ENCODE results near the gene FRMD8. TPM values are rescaled to one million over a fixed set of nuclear protein-coding genes. Genes with fewer than 3 reads are reported as not detected.

Gene FRMD8
- total RNA-seq, 1 experiment from 2014 or later, result 51.1 TPM

- H3K27ac ChIP-seq (ENCODE audit: low read depth, low read length, poor library complexity, severe bottlenecking), result peak overlapping the region; percentile 10
- intact Hi-C loops (cut with micrococcal nuclease; ENCODE audit: unreplicated experiment), result loop anchor here (5.0 kb wide), 1 partner anchor 33 kb away; the partner anchor contains the start of gene SLC25A45
- no peaks in the 10 kb centered on the region for H3K27me3 ChIP-seq (replicated peaks; ENCODE audit: insufficient read depth, low read depth, low read length, poor library complexity)
- no TSS peak for BruUV-seq (replicated peaks)
- CTCF ChIA-PET, result interaction anchor here (1.0 to 4.1 kb wide), 2 partner anchors 81 to 94 kb away, joined by 3 to 92 read pairs; partner anchors contain the start of gene DPF2
- H3K9me3 ChIP-seq (ENCODE audit: low read depth, low read length, poor library complexity, severe bottlenecking), result no peaks in the 10 kb centered on the region
- H3K4me3 ChIP-seq (ENCODE audit: low read depth, low read length, poor library complexity, severe bottlenecking), result no peak overlapping the region
- peaks cover 15% of the 10 kb centered on the region for H3K36me3 ChIP-seq (ENCODE audit: insufficient read depth, low read length, poor library complexity, severe bottlenecking)
- POLR2A ChIA-PET (ENCODE audit: low non-redundant PET), result interaction anchor here (0.6 to 2.2 kb wide), 2 partner anchors 7 to 82 kb away, joined by 3 to 6 read pairs; no protein-coding TSS in a partner anchor
- H3K4me1 ChIP-seq (ENCODE audit: insufficient read depth, low read length, poor library complexity, severe bottlenecking), result peaks cover 40% of the 10 kb centered on the region
- no peak for DNase-seq (ENCODE audit: low spot score)
- TF ChIP-seq EZH2 (IDR thresholded peaks at IDR 0.05; ENCODE audit: borderline replicate concordance, low read depth, low read length, poor library complexity, severe bottlenecking), result no peak
- TF ChIP-seq, protein P1, sequence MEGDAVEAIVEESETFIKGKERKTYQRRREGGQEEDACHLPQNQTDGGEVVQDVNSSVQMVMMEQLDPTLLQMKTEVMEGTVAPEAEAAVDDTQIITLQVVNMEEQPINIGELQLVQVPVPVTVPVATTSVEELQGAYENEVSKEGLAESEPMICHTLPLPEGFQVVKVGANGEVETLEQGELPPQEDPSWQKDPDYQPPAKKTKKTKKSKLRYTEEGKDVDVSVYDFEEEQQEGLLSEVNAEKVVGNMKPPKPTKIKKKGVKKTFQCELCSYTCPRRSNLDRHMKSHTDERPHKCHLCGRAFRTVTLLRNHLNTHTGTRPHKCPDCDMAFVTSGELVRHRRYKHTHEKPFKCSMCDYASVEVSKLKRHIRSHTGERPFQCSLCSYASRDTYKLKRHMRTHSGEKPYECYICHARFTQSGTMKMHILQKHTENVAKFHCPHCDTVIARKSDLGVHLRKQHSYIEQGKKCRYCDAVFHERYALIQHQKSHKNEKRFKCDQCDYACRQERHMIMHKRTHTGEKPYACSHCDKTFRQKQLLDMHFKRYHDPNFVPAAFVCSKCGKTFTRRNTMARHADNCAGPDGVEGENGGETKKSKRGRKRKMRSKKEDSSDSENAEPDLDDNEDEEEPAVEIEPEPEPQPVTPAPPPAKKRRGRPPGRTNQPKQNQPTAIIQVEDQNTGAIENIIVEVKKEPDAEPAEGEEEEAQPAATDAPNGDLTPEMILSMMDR (conservative IDR thresholded peaks at IDR 0.05; ENCODE audit: low read depth, low read length), result no peak
Observed at GRCh38 chr11:65414776-65415498, 28.5 kb downstream of the FRMD8 start.

GRCh38 chr11:65415499-65416340, 29.3 kb downstream of the FRMD8 start:
- Histone ChIP-seq H3K4me1 (ENCODE audit: insufficient read depth, low read length, poor library complexity, severe bottlenecking) (peaks cover 47% of the 10 kb centered on the region), H3K27me3 (replicated peaks; ENCODE audit: insufficient read depth, low read depth, low read length, poor library complexity) (no peaks in the 10 kb centered on the region), H3K9me3 (ENCODE audit: low read depth, low read length, poor library complexity, severe bottlenecking) (no peaks in the 10 kb centered on the region), H3K36me3 (ENCODE audit: insufficient read depth, low read length, poor library complexity, severe bottlenecking) (peaks cover 14% of the 10 kb centered on the region), H3K4me3 (ENCODE audit: low read depth, low read length, poor library complexity, severe bottlenecking) (peak overlapping the region; percentile 22), H3K27ac (ENCODE audit: low read depth, low read length, poor library complexity, severe bottlenecking) (peak overlapping the region; percentile 100)
- intact Hi-C loops (cut with micrococcal nuclease; ENCODE audit: unreplicated experiment), result loop anchor here (1.0 to 5.0 kb wide), 3 partner anchors 18 to 95 kb away; partner anchors contain the start of gene SLC25A45
- no TSS peak for BruUV-seq (replicated peaks)
- no peak for TF ChIP-seq EZH2 (IDR thresholded peaks at IDR 0.05; ENCODE audit: borderline replicate concordance, low read depth, low read length, poor library complexity, severe bottlenecking)
- TF ChIP-seq, protein P1 (conservative IDR thresholded peaks at IDR 0.05; ENCODE audit: low read depth, low read length), result no peak
- no peak for DNase-seq (ENCODE audit: low spot score)
- POLR2A ChIA-PET (ENCODE audit: low non-redundant PET), result interaction anchor here (0.6 to 2.2 kb wide), 6 partner anchors 8 to 1206 kb away, joined by 3 to 6 read pairs (median 4); partner anchors contain the start of gene MALAT1
- CTCF ChIA-PET, result interaction anchor here (0.5 to 4.1 kb wide), 11 partner anchors 9 to 209 kb away, joined by 3 to 92 read pairs (median 3); partner anchors contain the start of gene DPF2

DNA sequence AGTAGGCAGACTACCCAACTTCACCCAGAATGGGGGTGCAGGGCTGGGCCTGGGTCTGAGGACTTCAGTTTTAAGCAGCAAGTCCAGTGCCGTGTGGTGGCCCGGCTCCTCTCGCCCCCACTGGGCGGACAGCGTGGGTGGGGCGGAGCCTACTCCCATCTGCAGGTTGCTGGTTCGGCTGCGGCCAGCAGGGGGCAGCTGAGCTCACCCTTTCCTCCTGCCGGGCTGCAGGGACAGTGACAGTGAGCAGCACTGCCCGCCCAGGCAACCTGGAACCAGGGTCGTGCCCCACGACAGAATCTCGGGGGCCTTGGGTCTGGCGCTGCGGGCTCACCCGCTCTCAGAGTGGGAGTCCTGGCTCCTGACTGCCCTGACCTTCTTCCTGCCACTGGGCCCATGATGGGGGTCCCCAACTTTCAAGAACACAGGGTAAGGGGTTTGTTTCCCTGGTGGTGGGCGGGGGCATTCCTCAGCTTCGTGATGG, 29.9 kb downstream of the FRMD8 start:
- no peak for TF ChIP-seq EZH2 (IDR thresholded peaks at IDR 0.05; ENCODE audit: borderline replicate concordance, low read depth, low read length, poor library complexity, severe bottlenecking)
- TF ChIP-seq, protein P1 (conservative IDR thresholded peaks at IDR 0.05; ENCODE audit: low read depth, low read length), result peak; percentile 99
- Histone ChIP-seq H3K27ac (ENCODE audit: low read depth, low read length, poor library complexity, severe bottlenecking) (peak overlapping the region; percentile 100), H3K4me1 (ENCODE audit: insufficient read depth, low read length, poor library complexity, severe bottlenecking) (peaks cover 54% of the 10 kb centered on the region), H3K4me3 (ENCODE audit: low read depth, low read length, poor library complexity, severe bottlenecking) (peak overlapping the region; percentile 22), H3K27me3 (replicated peaks; ENCODE audit: insufficient read depth, low read depth, low read length, poor library complexity) (no peaks in the 10 kb centered on the region), H3K36me3 (ENCODE audit: insufficient read depth, low read length, poor library complexity, severe bottlenecking) (peaks cover 8% of the 10 kb centered on the region), H3K9me3 (ENCODE audit: low read depth, low read length, poor library complexity, severe bottlenecking) (no peaks in the 10 kb centered on the region)
- CTCF ChIA-PET, result interaction anchor here (0.5 to 4.1 kb wide), 11 partner anchors 10 to 209 kb away, joined by 3 to 92 read pairs (median 3); partner anchors contain the start of gene DPF2
- intact Hi-C loops (cut with micrococcal nuclease; ENCODE audit: unreplicated experiment), result loop anchor here (1.0 to 5.0 kb wide), 3 partner anchors 17 to 94 kb away; partner anchors contain the start of gene SLC25A45
- no TSS peak for BruUV-seq (replicated peaks)
- POLR2A ChIA-PET (ENCODE audit: low non-redundant PET), result interaction anchor here (0.6 to 2.2 kb wide), 5 partner anchors 9 to 1205 kb away, joined by 3 to 6 read pairs (median 5); partner anchors contain the start of gene MALAT1
- peak; percentile 92 for DNase-seq (ENCODE audit: low spot score)

All from A673 (cell line).